Body of pancreas (tissue), 4 donors: Measurements from ENCODE around the gene SMIM35. TPM values are rescaled to one million over a fixed set of nuclear protein-coding genes. Genes with fewer than 3 reads are reported as not detected.

Source experiments
- ATAC-seq: fragments of 150-250 bp; one replicate; pipeline ENCODE4 v1.9.1; 2016
- DNase-seq, 4 donors: peaks; one replicate each; pipeline ENCODE4 v3.0.0-alpha.2; 2019
- H3K27ac ChIP-seq, 4 donors: fragments of 200-600 bp; sonication (generic); 1 replicate in 3 of 4; 2 replicates in 1 of 4; pipeline versions ENCODE4 v1.5.1 to v1.6.1; 2016 to 2019; ENCODE audit warnings: mild to moderate bottlenecking in 1 of 4, mixed read lengths in 1 of 4, moderate library complexity in 1 of 4
- H3K27me3 ChIP-seq, 2 donors: fragments of 200-600 bp; sonication (generic); one replicate each; pipeline ENCODE4 v1.6.0; 2016; ENCODE audit warnings: mild to moderate bottlenecking in 1 of 2
- H3K36me3 ChIP-seq, 2 donors: fragments of 200-600 bp; sonication (generic); replicated peaks in 1 of 2; 2 replicates each; pipeline ENCODE4 v1.5.1; 2016; ENCODE audit warnings: low read depth in 2 of 2; ENCODE audit not compliant: insufficient read depth in 1 of 2
- H3K4me1 ChIP-seq: fragments of 200-600 bp; sonication (generic); one replicate; pipeline ENCODE4 v1.6.0; 2016
- H3K4me3 ChIP-seq, 2 donors: fragments of 200-600 bp; sonication (generic); 1 replicate in 1 of 2; 2 replicates in 1 of 2; pipeline ENCODE4 v1.5.1; 2016 to 2019
- H3K9me3 ChIP-seq, 3 donors: fragments of 200-600 bp; sonication (generic); 1 replicate in 2 of 3; 2 replicates in 1 of 3; pipeline ENCODE4 v1.5.1; 2016
- CTCF ChIP-seq, 7 experiments: fragments of 450-650 bp in 4 of 7; fragments of 200-600 bp in 3 of 7; sonication (generic) in 3 of 7; IDR thresholded peaks; one replicate each; pipeline ENCODE4 v1.5.1; 2016 to 2019; ENCODE audit warnings: antibody characterized with exemption in 7 of 7
- POLR2A ChIP-seq, 3 donors: fragments of 450-650 bp; IDR thresholded peaks; one replicate each; pipeline ENCODE4 v1.6.1; 2016; ENCODE audit warnings: antibody characterized with exemption in 3 of 3, mild to moderate bottlenecking in 2 of 3
- WGBS, 2 donors: methylation state at CpG; one replicate each; pipeline ENCODE4 v1.1.5; 2017; 5-methylcytosine and 5-hydroxymethylcytosine counted together
- intact Hi-C: fragments of 100-400 bp; cut with DNase I; formaldehyde crosslinking; loops from one replicate; pipeline ENCODE4 v1.15.1; 2023
- total RNA-seq, 2 donors: library from RNA; depleted of rRNA; stranded (reverse); fragments of >200 nt; gene quantifications; one replicate each; pipeline ENCODE4 v1.1.0, GENCODE V29; 2016

SMIM35 gene
- total RNA-seq, 2 donors from 2014 or later = not detected

GRCh38 chr11:118027694-118028093 is 59.1 kb downstream of the SMIM35 start:
- Histone ChIP-seq H3K9me3 (peaks cover 0 to 5% (median 0%) of the 10 kb centered on the region in 3 donors), H3K4me3 (no peak overlapping the region), H3K27me3 (no peaks in the 10 kb centered on the region), H3K27ac (no peak overlapping the region), H3K4me1 (no peaks in the 10 kb centered on the region), H3K36me3 (no peaks in the 10 kb centered on the region)
- ATAC-seq (no peak), DNase-seq (no peak)
- 79 to 88% methylated on average over 4 of the region's 4 CpGs for WGBS, 2 donors
- TF ChIP-seq CTCF (IDR thresholded peaks at IDR 0.05) (no peak), POLR2A (IDR thresholded peaks at IDR 0.05) (no peak)
- intact Hi-C loops = no loop called here

DNA sequence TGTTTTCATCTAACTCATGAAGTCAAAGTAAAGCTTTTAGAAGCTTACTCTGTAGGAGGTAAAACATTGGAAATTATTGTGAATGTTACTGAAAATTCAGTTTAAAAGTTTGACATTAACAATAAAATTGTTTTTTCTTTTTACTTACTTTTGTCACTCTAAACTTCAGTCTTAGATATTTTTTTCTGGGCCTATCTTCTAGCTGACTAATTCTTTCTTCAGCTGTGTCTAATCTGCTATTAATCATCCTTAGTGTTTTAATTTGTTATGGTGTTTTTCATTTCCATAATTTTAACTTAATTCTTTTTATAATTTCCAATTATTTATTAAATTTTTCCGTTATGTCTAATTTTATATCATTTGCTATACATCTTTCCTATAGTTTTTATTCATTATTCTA is 65.6 kb downstream of the SMIM35 start:
- ATAC-seq (no peak), DNase-seq (no peak)
- TF ChIP-seq CTCF (IDR thresholded peaks at IDR 0.05) (no peak), POLR2A (IDR thresholded peaks at IDR 0.05) (no peak)
- intact Hi-C loops = no loop called here
- Histone ChIP-seq H3K4me1 (no peaks in the 10 kb centered on the region), H3K27ac (no peak overlapping the region), H3K36me3 (no peaks in the 10 kb centered on the region), H3K9me3 (peaks cover 0 to 12% (median 0%) of the 10 kb centered on the region in 3 donors), H3K27me3 (no peaks in the 10 kb centered on the region), H3K4me3 (no peak overlapping the region)
- WGBS, 2 donors = 68 to 71% methylated on average over 1 of the region's 1 CpG

GRCh38 chr11:118018401-118018800 is 68.4 kb downstream of the SMIM35 start:
- 57 to 94% methylated on average over 2 of the region's 2 CpGs for WGBS, 2 donors
- intact Hi-C loops = no loop called here
- Histone ChIP-seq H3K4me1 (no peaks in the 10 kb centered on the region), H3K36me3 (no peaks in the 10 kb centered on the region), H3K9me3 (peaks cover 0 to 7% (median 0%) of the 10 kb centered on the region in 3 donors), H3K4me3 (no peak overlapping the region), H3K27ac (no peak overlapping the region), H3K27me3 (no peaks in the 10 kb centered on the region)
- ATAC-seq (no peak), DNase-seq (no peak)
- no peak for TF ChIP-seq POLR2A (IDR thresholded peaks at IDR 0.05)

DNA sequence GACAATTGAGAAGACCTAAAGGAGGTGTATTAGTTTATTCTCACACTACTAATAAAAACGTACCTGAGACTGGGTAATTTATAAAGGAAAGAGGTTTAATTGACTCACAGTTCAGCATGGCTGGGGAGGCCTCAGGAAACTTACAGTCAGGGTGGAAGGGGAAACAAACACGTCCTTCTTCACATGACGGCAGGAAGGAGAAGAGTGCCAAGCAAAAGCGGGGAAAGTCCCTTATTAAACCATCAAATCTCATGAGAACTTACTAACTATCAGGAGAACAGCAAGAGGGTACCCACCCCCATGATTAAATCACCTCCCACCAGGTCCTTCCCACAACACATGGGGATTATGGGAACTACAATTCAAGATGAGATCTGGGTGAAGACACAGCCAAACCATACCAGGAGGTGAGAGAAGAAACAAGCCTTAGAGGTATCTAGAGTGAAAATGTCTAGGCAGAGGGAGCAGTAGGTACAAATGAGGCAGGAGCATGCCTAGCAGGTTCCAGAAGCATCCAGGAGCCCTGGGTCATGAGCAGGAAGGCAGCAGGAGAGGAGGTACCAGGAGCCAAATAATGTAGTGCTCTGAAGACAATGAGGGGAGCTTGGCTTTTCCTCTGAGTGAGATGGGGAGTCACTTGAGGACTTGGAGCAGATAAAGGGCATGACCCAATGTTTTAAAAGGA is 69.0 kb downstream of the SMIM35 start:
- H3K4me1 ChIP-seq = no peaks in the 10 kb centered on the region
- no peak overlapping the region for H3K4me3 ChIP-seq
- TF ChIP-seq POLR2A (IDR thresholded peaks at IDR 0.05) (no peak), CTCF (IDR thresholded peaks at IDR 0.05) (no peak)
- no peak for DNase-seq
- H3K27me3 ChIP-seq = no peaks in the 10 kb centered on the region
- H3K9me3 ChIP-seq = peaks cover 0 to 7% (median 0%) of the 10 kb centered on the region in 3 donors
- no peak for ATAC-seq
- intact Hi-C loops = no loop called here
- whole genome bisulfite sequencing, 2 donors = 55 to 60% methylated on average over 4 of the region's 4 CpGs
- no peak overlapping the region for H3K27ac ChIP-seq
- H3K36me3 ChIP-seq = no peaks in the 10 kb centered on the region

GRCh38 chr11:118017111-118017510 is 69.7 kb downstream of the SMIM35 start:
- no peaks in the 10 kb centered on the region for H3K27me3 ChIP-seq
- peaks cover 0 to 7% (median 0%) of the 10 kb centered on the region in 3 donors for H3K9me3 ChIP-seq
- intact Hi-C loops = no loop called here
- no peak for TF ChIP-seq POLR2A (IDR thresholded peaks at IDR 0.05)
- no peak for TF ChIP-seq CTCF (IDR thresholded peaks at IDR 0.05)
- no peaks in the 10 kb centered on the region for H3K4me1 ChIP-seq
- no peak for DNase-seq
- H3K4me3 ChIP-seq = no peak overlapping the region
- no peaks in the 10 kb centered on the region for H3K36me3 ChIP-seq
- 44 to 65% methylated on average over 3 of the region's 3 CpGs for WGBS, 2 donors
- no peak for ATAC-seq
- H3K27ac ChIP-seq = no peak overlapping the region
